ENCODE data around the gene ST3GAL4. TPM values are rescaled to one million over a fixed set of nuclear protein-coding genes. Genes with fewer than 3 reads are reported as not detected.

ST3GAL4 gene
- total and polyA plus RNA-seq, 9 of the 15 experiments (the other 6 are each of a cell fraction or from before 2014, with no cell fraction given): 0.27 to 22.9 (median 10.5) TPM

DNA sequence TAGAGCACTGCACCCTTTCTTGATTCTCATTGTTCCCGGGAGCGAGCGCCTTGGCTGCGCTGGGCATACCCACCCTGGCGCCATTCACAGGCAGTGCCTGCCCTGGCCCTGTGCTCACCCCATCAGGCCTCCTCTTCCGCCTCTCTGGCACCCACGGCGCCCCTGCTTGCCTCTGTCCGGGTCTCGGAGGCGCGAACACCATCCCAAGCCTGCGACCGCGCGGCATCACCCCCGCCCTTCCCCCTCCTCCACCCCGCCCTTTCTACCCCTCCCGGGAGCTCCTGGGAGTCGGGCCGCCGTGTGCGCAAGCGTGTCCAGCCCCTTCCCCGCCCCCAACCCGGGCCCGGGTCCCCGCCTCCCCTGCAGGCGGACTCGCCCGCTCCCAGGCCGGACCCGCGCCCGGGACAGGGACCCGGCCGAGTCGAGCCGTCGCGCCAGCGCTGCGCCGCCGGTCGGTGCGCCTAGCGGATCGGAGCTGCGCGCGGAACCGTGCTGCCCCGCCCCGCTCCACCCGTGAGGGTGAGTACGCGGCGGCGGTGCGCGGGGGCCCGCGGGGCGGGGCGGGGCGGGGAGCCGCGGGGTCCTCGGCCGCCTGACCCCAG lies at the start of gene ST3GAL4 (continued):
- TF ChIP-seq, protein P1, sequence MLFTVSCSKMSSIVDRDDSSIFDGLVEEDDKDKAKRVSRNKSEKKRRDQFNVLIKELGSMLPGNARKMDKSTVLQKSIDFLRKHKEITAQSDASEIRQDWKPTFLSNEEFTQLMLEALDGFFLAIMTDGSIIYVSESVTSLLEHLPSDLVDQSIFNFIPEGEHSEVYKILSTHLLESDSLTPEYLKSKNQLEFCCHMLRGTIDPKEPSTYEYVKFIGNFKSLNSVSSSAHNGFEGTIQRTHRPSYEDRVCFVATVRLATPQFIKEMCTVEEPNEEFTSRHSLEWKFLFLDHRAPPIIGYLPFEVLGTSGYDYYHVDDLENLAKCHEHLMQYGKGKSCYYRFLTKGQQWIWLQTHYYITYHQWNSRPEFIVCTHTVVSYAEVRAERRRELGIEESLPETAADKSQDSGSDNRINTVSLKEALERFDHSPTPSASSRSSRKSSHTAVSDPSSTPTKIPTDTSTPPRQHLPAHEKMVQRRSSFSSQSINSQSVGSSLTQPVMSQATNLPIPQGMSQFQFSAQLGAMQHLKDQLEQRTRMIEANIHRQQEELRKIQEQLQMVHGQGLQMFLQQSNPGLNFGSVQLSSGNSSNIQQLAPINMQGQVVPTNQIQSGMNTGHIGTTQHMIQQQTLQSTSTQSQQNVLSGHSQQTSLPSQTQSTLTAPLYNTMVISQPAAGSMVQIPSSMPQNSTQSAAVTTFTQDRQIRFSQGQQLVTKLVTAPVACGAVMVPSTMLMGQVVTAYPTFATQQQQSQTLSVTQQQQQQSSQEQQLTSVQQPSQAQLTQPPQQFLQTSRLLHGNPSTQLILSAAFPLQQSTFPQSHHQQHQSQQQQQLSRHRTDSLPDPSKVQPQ (CRISPR knock-in tag; IDR thresholded peaks at IDR 0.05; ENCODE audit: borderline replicate concordance): no peak
- TF ChIP-seq CHD7 (IDR thresholded peaks at IDR 0.05; ENCODE audit: low read depth, low read length) (no peak), ILF3 (IDR thresholded peaks at IDR 0.05; ENCODE audit: borderline replicate concordance) (no peak), MYBL2 (IDR thresholded peaks at IDR 0.05; ENCODE audit: low read depth) (no peak), MYBL2 (CRISPR knock-in tag; IDR thresholded peaks at IDR 0.05; ENCODE audit: borderline replicate concordance) (no peak), JUND (IDR thresholded peaks at IDR 0.05; ENCODE audit: borderline replicate concordance, low read depth, low read length) (no peak), JUND (tag; IDR thresholded peaks at IDR 0.05; ENCODE audit: borderline replicate concordance, low read depth, low read length) (no peak), ZNF77 (CRISPR knock-in tag; IDR thresholded peaks at IDR 0.05) (no peak), ZNF583 (CRISPR knock-in tag; IDR thresholded peaks at IDR 0.05) (no peak), YY1 (IDR thresholded peaks at IDR 0.05; ENCODE audit: borderline replicate concordance in 1 of 3, control insufficient read depth in 1 of 3, extremely low read depth in 1 of 3, insufficient read depth in 3 of 3, insufficient read length in 1 of 3, insufficient replicate concordance in 2 of 3, low read depth in 1 of 3, low read length in 2 of 3) (peak in 2 of 3 experiments; percentile 45 to 62), SNRNP70 (optimal IDR thresholded peaks at IDR 0.05; ENCODE audit: low read depth, low read length) (no peak)
- TF ChIP-seq, protein P2, sequence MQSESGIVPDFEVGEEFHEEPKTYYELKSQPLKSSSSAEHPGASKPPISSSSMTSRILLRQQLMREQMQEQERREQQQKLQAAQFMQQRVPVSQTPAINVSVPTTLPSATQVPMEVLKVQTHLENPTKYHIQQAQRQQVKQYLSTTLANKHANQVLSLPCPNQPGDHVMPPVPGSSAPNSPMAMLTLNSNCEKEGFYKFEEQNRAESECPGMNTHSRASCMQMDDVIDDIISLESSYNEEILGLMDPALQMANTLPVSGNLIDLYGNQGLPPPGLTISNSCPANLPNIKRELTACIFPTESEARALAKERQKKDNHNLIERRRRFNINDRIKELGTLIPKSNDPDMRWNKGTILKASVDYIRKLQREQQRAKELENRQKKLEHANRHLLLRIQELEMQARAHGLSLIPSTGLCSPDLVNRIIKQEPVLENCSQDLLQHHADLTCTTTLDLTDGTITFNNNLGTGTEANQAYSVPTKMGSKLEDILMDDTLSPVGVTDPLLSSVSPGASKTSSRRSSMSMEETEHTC (IDR thresholded peaks at IDR 0.05): no peak

Data from K562 (cell line).